ENCODE data around the gene ARL17A.
"Not testable (repeated sequence)": the region's sequence is repeated elsewhere in the genome, so short reads cannot be mapped to it uniquely, and the experiment has no call there.

Gene ARL17A

GRCh38 chr17:46579083-46580075, at the start of gene ARL17A:
Gene ARL17A, minus strand, starts transcription at chr17:46579691. Its CDS starts 3,369 bp downstream, at chr17:46576322.
- POLR2A ChIA-PET; H3K4me3 ChIP-seq (ENCODE audit: low read depth, low read length); CTCF ChIA-PET: not testable (repeated sequence)

GRCh38 chr17:46628753-46629436, 49.4 kb upstream of the ARL17A start:
- H3K36me3 ChIP-seq (ENCODE audit: control insufficient read depth in 2 of 2, insufficient read depth in 1 of 2, low read length in 2 of 2); H3K4me3 ChIP-seq (ENCODE audit: low read depth, low read length); H3K27ac ChIP-seq (ENCODE audit: extremely low read depth, low read depth, low read length); POLR2A ChIA-PET; CTCF ChIA-PET; H3K9me3 ChIP-seq (ENCODE audit: control insufficient read depth, insufficient read depth, low read depth, low read length); H3K4me1 ChIP-seq (ENCODE audit: control insufficient read depth, insufficient read depth, low read length): not testable (repeated sequence)

More at GRCh38 chr17:46579083-46580075, at the start of gene ARL17A:
- H3K4me1 ChIP-seq (ENCODE audit: control insufficient read depth, insufficient read depth, low read length); H3K36me3 ChIP-seq (ENCODE audit: control insufficient read depth in 2 of 2, insufficient read depth in 1 of 2, low read length in 2 of 2); H3K9me3 ChIP-seq (ENCODE audit: control insufficient read depth, insufficient read depth, low read depth, low read length); H3K27ac ChIP-seq (ENCODE audit: extremely low read depth, low read depth, low read length): not testable (repeated sequence)

DNA sequence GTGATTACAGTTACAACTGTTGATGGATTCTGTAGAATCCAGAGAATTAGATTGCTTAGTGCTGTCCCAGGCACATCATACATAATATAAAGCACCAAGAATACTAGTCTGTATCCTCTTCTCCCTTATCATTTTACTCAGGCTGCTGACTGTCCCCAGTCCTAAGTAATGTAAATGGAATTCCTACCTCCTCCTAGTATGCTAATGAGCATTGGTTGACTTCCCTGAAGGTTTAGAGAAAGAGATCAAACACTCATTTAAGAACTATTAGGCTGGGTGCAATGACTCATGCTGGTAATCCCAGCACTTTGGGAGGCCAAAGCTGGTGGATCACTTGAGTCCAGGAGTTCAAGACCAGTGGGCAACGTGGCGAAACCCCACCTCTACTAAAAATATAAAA, 48.0 kb upstream of the ARL17A start:
- CTCF ChIA-PET = not testable (repeated sequence)

DNA sequence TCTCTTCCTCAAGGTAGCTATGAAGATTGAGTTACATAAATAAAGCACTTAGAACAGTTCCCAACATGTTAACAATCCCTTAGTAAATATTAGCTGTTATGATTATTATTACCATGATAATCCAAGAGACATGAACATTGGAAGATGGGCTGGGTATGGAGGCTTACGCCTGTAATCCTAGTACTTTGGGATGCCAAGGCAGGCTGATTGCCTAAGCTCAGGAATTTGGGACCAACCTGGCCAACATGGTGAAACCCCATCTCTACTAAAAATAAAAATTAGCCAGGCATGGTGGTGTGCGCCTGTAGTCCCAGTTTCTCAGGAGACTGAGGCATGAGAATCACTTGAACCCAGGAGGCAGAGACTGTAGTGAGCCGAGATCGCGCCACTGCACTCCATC, 45.2 kb upstream of the ARL17A start:
- H3K4me1 ChIP-seq (ENCODE audit: control insufficient read depth, insufficient read depth, low read length); POLR2A ChIA-PET; H3K36me3 ChIP-seq (ENCODE audit: control insufficient read depth in 2 of 2, insufficient read depth in 1 of 2, low read length in 2 of 2); H3K4me3 ChIP-seq (ENCODE audit: low read depth, low read length); H3K27ac ChIP-seq (ENCODE audit: extremely low read depth, low read depth, low read length); CTCF ChIA-PET; H3K9me3 ChIP-seq (ENCODE audit: control insufficient read depth, insufficient read depth, low read depth, low read length): not testable (repeated sequence)

More for the DNA sequence above, 48.0 kb upstream of the ARL17A start:
- H3K27ac ChIP-seq (ENCODE audit: extremely low read depth, low read depth, low read length); H3K4me1 ChIP-seq (ENCODE audit: control insufficient read depth, insufficient read depth, low read length); H3K36me3 ChIP-seq (ENCODE audit: control insufficient read depth in 2 of 2, insufficient read depth in 1 of 2, low read length in 2 of 2); H3K4me3 ChIP-seq (ENCODE audit: low read depth, low read length); POLR2A ChIA-PET; H3K9me3 ChIP-seq (ENCODE audit: control insufficient read depth, insufficient read depth, low read depth, low read length): not testable (repeated sequence)

- H3K4me1 ChIP-seq (ENCODE audit: control insufficient read depth, insufficient read depth, low read length); H3K36me3 ChIP-seq (ENCODE audit: control insufficient read depth in 2 of 2, insufficient read depth in 1 of 2, low read length in 2 of 2); H3K27ac ChIP-seq (ENCODE audit: extremely low read depth, low read depth, low read length); POLR2A ChIA-PET; H3K9me3 ChIP-seq (ENCODE audit: control insufficient read depth, insufficient read depth, low read depth, low read length); H3K4me3 ChIP-seq (ENCODE audit: low read depth, low read length); CTCF ChIA-PET: not testable (repeated sequence)
These were observed 44.3 kb upstream of the ARL17A start for GRCh38 chr17:46623790-46624189.

GRCh38 chr17:46618975-46619374, 39.5 kb upstream of the ARL17A start:
- H3K9me3 ChIP-seq (ENCODE audit: control insufficient read depth, insufficient read depth, low read depth, low read length); H3K27ac ChIP-seq (ENCODE audit: extremely low read depth, low read depth, low read length); H3K4me1 ChIP-seq (ENCODE audit: control insufficient read depth, insufficient read depth, low read length); H3K4me3 ChIP-seq (ENCODE audit: low read depth, low read length); CTCF ChIA-PET; H3K36me3 ChIP-seq (ENCODE audit: control insufficient read depth in 2 of 2, insufficient read depth in 1 of 2, low read length in 2 of 2); POLR2A ChIA-PET: not testable (repeated sequence)

- H3K4me1 ChIP-seq (ENCODE audit: control insufficient read depth, insufficient read depth, low read length); POLR2A ChIA-PET; H3K27ac ChIP-seq (ENCODE audit: extremely low read depth, low read depth, low read length); H3K9me3 ChIP-seq (ENCODE audit: control insufficient read depth, insufficient read depth, low read depth, low read length); H3K4me3 ChIP-seq (ENCODE audit: low read depth, low read length); H3K36me3 ChIP-seq (ENCODE audit: control insufficient read depth in 2 of 2, insufficient read depth in 1 of 2, low read length in 2 of 2); CTCF ChIA-PET: not testable (repeated sequence)
These were observed 37.6 kb upstream of the ARL17A start for GRCh38 chr17:46617121-46617520.

GRCh38 chr17:46613876-46614275, 34.4 kb upstream of the ARL17A start:
- H3K9me3 ChIP-seq (ENCODE audit: control insufficient read depth, insufficient read depth, low read depth, low read length); H3K27ac ChIP-seq (ENCODE audit: extremely low read depth, low read depth, low read length); H3K4me1 ChIP-seq (ENCODE audit: control insufficient read depth, insufficient read depth, low read length); H3K4me3 ChIP-seq (ENCODE audit: low read depth, low read length); CTCF ChIA-PET; H3K36me3 ChIP-seq (ENCODE audit: control insufficient read depth in 2 of 2, insufficient read depth in 1 of 2, low read length in 2 of 2); POLR2A ChIA-PET: not testable (repeated sequence)

GRCh38 chr17:46611304-46611703, 31.8 kb upstream of the ARL17A start:
- POLR2A ChIA-PET; H3K36me3 ChIP-seq (ENCODE audit: control insufficient read depth in 2 of 2, insufficient read depth in 1 of 2, low read length in 2 of 2); CTCF ChIA-PET; H3K9me3 ChIP-seq (ENCODE audit: control insufficient read depth, insufficient read depth, low read depth, low read length); H3K27ac ChIP-seq (ENCODE audit: extremely low read depth, low read depth, low read length); H3K4me3 ChIP-seq (ENCODE audit: low read depth, low read length); H3K4me1 ChIP-seq (ENCODE audit: control insufficient read depth, insufficient read depth, low read length): not testable (repeated sequence)

GRCh38 chr17:46603125-46603524, 23.6 kb upstream of the ARL17A start:
- POLR2A ChIA-PET; H3K27ac ChIP-seq (ENCODE audit: extremely low read depth, low read depth, low read length); H3K4me3 ChIP-seq (ENCODE audit: low read depth, low read length); CTCF ChIA-PET; H3K36me3 ChIP-seq (ENCODE audit: control insufficient read depth in 2 of 2, insufficient read depth in 1 of 2, low read length in 2 of 2); H3K9me3 ChIP-seq (ENCODE audit: control insufficient read depth, insufficient read depth, low read depth, low read length); H3K4me1 ChIP-seq (ENCODE audit: control insufficient read depth, insufficient read depth, low read length): not testable (repeated sequence)

DNA sequence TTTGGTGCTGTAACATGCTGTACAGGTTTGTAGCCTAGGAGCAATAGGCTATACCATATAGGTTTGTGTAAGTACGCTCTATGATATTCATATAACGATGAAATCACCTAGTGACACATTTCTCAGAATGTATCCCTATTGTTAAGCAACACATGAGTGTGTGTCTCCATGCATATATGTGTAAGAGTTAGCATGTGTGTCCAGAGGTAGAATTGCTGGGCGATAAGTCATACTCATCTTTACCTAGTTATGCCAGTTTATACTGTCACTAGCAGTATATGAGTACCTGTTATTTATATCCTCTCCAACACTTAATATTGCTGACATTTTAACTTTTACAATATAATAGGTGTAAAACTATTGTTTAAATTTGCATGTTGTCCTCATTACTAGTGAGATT, 21.3 kb upstream of the ARL17A start:
- POLR2A ChIA-PET; H3K36me3 ChIP-seq (ENCODE audit: control insufficient read depth in 2 of 2, insufficient read depth in 1 of 2, low read length in 2 of 2); H3K4me1 ChIP-seq (ENCODE audit: control insufficient read depth, insufficient read depth, low read length); H3K9me3 ChIP-seq (ENCODE audit: control insufficient read depth, insufficient read depth, low read depth, low read length); CTCF ChIA-PET; H3K4me3 ChIP-seq (ENCODE audit: low read depth, low read length); H3K27ac ChIP-seq (ENCODE audit: extremely low read depth, low read depth, low read length): not testable (repeated sequence)

All from HEK293 (cell line).